MG63 (cell line): Measurements from ENCODE around the gene KRTAP5-8. TPM values are rescaled to one million over a fixed set of nuclear protein-coding genes. Genes with fewer than 3 reads are reported as not detected.
"Not testable (repeated sequence)": the region's sequence is repeated elsewhere in the genome, so short reads cannot be mapped to it uniquely, and the experiment has no call there.

ENCODE experiments used
- DNase-seq: peaks from one replicate; pipeline ENCODE4 v3.0.0-alpha.2; 2020
- H3K27me3 ChIP-seq: fragments of 250-450 bp; sonication (Bioruptor Pico); 2 replicates; pipeline ENCODE4 v1.5.1; 2020; ENCODE audit warnings: mild to moderate bottlenecking, moderate library complexity
- H3K36me3 ChIP-seq: fragments of 250-450 bp; sonication (Bioruptor Pico); 2 replicates; pipeline ENCODE4 v1.5.1; 2020; ENCODE audit warnings: mild to moderate bottlenecking, moderate library complexity
- H3K4me3 ChIP-seq: fragments of 250-450 bp; sonication (Bioruptor Pico); 2 replicates; pipeline ENCODE4 v1.5.1; 2020; ENCODE audit warnings: mild to moderate bottlenecking, moderate library complexity
- H3K9me3 ChIP-seq: fragments of 250-450 bp; sonication (Bioruptor Pico); 2 replicates; pipeline ENCODE4 v1.5.1; 2020; ENCODE audit warnings: mild to moderate bottlenecking, moderate library complexity
- total RNA-seq: library from RNA; depleted of rRNA; stranded (reverse); fragments of >200 nt; shearing (Covaris generic); gene quantifications from 2 replicates; pipeline ENCODE4 v1.2.3, GENCODE V29; 2014; ENCODE audit warnings: low replicate concordance

The KRTAP5-8 gene
- total RNA-seq, 1 experiment from 2014 or later = not detected

DNA sequence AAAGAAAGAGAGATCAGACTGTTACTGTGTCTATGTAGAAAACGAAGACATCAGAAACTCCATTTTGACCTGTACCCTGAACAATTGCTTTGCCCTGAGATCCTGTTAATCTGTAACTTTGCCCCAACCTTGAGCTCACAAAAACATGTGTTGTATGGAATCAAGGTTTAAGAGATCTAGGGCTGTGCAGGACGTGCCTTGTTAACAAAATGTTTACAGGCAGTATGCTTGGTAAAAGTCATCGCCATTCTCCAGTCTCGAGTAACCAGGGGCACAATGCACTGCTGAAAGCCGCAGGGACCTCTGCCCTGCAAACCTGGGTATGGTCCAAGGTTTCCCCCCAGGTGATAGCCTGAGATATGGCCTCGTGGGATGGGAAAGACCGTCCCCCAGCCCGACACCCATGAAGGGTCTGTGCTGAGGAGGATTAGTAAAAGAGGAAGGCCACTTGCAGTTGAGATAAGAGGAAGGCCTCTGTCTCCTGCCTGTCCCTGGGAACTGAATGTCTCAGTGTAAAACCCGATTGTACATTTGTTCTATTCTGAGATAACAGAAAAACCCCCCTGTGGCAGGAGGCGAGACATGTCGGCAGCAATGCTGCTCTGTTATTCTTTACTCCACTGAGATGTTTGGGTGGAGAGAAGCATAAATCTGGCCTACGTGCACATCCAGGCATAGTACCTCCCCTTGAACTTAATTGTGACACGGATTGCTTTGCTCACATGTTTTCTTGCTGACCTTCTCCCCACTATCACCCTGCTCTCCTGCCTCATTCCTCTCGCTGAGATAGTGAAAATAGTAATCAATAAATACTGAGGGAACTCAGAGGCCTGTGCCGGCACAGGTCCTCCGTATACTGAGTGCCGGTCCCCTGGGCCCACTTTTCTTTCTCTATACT is 2.9 kb upstream of the KRTAP5-8 start:
- H3K9me3 ChIP-seq, DNase-seq, H3K27me3 ChIP-seq, H3K36me3 ChIP-seq, H3K4me3 ChIP-seq: not testable (repeated sequence)

DNA sequence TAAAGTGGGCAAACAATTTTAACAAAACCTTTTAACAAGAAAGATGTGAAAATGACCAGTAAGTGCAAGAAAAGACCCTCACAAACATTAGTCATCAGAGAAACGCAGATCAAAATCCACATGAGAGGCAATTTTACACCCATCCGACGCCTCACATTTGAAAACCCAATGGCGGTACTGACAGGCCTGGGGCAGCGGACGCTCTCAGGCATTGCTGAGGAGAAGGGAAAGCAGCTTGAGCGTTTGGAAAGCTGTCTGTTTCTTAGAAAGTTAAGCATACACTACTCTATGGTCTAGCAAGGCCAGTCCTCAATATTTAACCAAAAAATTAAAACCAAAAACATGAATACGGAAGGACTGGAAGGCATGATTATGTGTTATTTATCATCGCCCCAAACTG is 2.0 kb upstream of the KRTAP5-8 start:
- DNase-seq = no peak
- Histone ChIP-seq H3K36me3 (no peaks in the 10 kb centered on the region), H3K4me3 (no peak overlapping the region), H3K9me3 (no peaks in the 10 kb centered on the region), H3K27me3 (no peaks in the 10 kb centered on the region)

DNA sequence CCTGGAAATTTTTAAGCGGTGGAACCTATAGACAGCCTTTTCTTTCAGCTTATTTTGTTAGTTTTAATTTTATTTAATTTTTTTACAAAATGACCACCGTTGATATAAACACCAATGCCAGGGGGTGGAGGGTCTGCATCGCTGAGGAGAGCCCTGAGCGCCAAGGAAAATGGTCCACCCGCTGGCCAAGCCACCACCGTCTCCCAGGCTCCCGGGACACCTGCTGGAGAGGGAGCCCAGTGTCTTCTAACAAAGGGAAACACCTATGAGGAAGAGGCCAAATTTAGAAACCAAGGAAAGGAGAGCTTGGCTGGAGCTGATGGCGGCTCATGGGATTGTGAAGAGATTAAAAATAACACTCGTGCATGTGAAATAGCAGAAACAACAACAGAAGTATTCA is 288 bp upstream of the KRTAP5-8 start:
- Histone ChIP-seq H3K36me3 (no peaks in the 10 kb centered on the region), H3K9me3 (no peaks in the 10 kb centered on the region), H3K4me3 (no peak overlapping the region), H3K27me3 (no peaks in the 10 kb centered on the region)
- no peak for DNase-seq

DNA sequence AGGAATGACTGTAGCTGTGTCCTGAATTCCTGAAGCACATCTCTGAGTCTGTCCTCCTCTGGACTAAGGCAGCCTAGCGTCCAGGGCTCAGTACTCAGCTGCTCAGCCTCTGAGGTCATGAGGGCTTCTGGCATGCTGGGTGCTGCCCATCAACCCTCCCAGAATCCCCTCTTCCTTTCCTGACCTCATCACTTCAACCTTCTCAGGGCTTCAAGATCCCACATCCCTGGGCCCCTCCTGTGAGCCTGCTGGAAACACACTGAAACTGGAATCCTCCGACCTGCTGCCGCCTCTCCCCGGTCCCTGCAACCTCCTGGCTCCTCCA is 803 bp downstream of the KRTAP5-8 start:
- no peak overlapping the region for H3K4me3 ChIP-seq
- no peaks in the 10 kb centered on the region for H3K27me3 ChIP-seq
- H3K36me3 ChIP-seq = no peaks in the 10 kb centered on the region
- H3K9me3 ChIP-seq = no peaks in the 10 kb centered on the region
- DNase-seq = no peak

GRCh38 chr11:71539017-71539416 is 1.2 kb downstream of the KRTAP5-8 start:
- DNase-seq = no peak
- no peaks in the 10 kb centered on the region for H3K27me3 ChIP-seq
- no peaks in the 10 kb centered on the region for H3K36me3 ChIP-seq
- no peak overlapping the region for H3K4me3 ChIP-seq
- H3K9me3 ChIP-seq = no peaks in the 10 kb centered on the region

DNA sequence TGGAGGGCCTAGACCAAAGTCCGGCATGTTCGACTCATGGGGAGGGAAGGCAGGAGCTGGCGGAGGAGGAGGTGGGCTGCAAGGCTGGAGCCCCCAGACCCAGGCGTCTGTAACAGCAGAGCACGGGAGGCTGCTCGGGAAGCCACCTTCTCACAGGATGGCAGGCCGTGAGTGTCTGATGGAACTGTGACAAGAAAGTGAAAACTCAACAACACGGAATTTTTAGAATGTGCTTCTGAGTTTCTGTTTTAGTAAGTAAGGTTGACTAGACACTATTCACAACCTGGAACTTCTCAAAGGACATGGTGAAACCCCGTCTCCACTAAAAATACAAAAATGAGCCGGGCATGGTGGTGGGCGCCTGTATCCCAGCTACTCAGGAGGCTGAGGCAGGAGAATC is 2.1 kb downstream of the KRTAP5-8 start:
- H3K4me3 ChIP-seq, H3K36me3 ChIP-seq, H3K9me3 ChIP-seq, DNase-seq, H3K27me3 ChIP-seq: not testable (repeated sequence)

DNA sequence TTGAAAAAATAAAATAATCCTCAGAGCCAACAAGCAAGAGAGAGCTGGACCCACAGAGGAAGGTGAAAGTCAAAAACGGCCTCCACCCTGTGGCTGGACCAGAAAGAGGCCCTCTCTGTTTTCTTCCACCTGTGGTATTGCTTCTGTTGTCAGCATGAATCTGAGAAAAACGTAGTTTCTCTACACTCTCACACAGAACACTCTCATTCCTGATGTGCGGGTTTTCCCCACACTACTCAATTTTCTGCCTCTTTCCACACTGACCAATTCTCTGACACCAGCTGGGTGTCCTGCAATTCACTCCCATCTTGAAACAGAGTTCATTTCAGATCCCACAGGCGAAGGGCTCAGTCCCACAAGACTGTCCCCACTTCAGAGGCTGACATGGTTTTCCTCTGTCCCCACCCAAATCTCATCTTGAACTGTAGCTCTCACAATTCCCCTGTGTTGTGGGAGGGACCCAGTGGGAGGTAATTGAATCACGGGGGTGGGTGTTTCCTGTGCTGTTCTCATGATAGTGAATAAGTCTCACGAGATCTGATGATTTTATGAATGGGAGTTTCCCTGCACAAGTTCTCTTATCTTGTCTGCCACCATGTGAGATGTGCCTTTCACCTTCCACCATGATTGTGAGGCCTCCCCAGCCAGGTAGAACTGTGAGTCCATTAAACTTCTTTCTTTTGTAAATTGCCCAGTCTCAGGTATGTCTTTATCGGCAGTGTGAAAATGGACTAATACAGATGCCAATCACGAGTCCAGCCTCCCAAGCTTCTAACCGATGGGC is 2.9 kb downstream of the KRTAP5-8 start:
- not testable (repeated sequence) for H3K36me3 ChIP-seq, H3K4me3 ChIP-seq, H3K27me3 ChIP-seq, H3K9me3 ChIP-seq, DNase-seq

GRCh38 chr11:71542382-71542781 is 4.6 kb downstream of the KRTAP5-8 start:
- DNase-seq = no peak
- Histone ChIP-seq H3K36me3 (no peaks in the 10 kb centered on the region), H3K27me3 (no peaks in the 10 kb centered on the region), H3K4me3 (no peak overlapping the region), H3K9me3 (no peaks in the 10 kb centered on the region)

DNA sequence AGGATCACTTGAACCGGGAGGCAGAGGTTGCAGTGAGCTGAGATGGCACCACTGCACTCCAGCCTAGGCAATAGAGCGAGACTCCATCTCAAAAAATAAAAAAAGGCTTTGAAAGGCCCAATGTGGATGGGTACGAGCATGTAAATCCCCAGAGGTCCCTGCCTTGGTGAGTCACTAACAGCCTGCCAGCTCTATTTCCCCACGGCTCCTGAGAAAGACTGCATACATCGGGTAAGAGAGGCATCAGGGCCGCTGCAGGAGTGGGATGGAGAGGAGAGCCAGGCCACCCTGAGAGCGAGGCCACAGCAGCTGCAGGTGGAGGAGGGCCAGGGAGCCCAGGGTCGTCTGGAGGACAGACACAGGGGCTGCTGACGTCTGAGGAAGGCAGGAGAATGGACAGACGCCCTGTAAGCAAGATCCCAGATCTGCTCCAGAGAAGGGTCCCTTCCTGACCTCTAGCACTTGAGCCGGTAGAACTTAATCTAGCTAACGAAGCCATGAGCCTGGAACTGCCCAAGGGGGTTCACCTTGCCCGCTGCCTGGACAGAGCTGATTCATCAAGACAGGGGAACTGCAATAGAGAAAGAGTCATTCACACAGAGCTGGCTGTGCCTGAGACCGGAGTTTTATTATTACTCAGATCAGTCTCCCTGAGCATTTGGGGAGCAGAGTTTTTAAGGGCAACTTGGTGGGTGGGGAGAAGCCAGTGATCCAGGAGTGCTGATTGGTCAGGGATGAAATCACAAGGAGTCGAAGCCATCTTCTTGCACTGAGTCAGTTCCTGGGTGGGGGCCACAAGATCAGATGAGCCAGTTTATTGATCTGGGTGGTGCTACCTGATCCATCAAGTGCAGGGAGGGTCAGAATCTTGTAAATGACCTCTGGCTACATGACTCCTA is 5.3 kb downstream of the KRTAP5-8 start:
- Histone ChIP-seq H3K9me3 (no peaks in the 10 kb centered on the region), H3K27me3 (no peaks in the 10 kb centered on the region), H3K4me3 (no peak overlapping the region), H3K36me3 (no peaks in the 10 kb centered on the region)
- DNase-seq = no peak

- H3K36me3 ChIP-seq = no peaks in the 10 kb centered on the region
- H3K4me3 ChIP-seq = no peak overlapping the region
- no peaks in the 10 kb centered on the region for H3K9me3 ChIP-seq
- DNase-seq = no peak
- H3K27me3 ChIP-seq = no peaks in the 10 kb centered on the region
These were observed 6.0 kb downstream of the KRTAP5-8 start for GRCh38 chr11:71543866-71544265.

DNA sequence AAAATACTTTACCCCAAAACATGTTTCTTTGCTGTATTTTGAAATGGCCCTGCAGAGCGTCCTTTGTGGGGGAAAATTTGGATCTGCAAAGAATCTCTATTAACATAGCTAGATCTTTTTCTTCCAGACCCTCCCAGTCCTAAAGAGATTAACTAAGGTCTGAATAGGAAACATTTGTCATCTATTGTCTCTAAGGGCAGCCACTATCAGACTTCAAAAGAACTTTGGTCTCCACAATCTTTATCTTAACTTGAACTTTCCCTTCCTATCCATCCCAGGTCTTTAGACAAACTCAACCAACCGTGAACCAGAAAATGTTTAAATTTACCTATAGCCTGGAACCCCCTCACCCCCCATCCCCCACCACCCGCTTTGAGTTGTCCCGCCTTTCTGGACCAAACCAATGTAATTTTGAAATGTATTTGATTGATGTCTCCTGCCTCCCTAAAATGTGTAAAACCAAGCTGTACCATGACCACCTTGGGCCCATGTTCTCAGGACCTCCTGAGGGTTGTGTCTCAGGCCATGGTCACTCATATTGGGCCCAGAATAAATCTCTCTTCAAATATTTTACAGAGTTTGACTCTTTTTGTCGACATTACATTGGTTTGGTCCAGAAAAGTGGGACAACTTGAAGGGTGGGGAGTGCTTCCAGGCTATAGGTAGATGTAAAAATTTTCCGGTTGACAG is 6.8 kb downstream of the KRTAP5-8 start:
- Histone ChIP-seq H3K9me3 (no peaks in the 10 kb centered on the region), H3K36me3 (no peaks in the 10 kb centered on the region)
- no peak for DNase-seq

GRCh38 chr11:71545405-71545966 is 7.7 kb downstream of the KRTAP5-8 start:
- H3K36me3 ChIP-seq = no peaks in the 10 kb centered on the region
- DNase-seq = no peak
- no peak overlapping the region for H3K4me3 ChIP-seq
- no peaks in the 10 kb centered on the region for H3K27me3 ChIP-seq
- no peaks in the 10 kb centered on the region for H3K9me3 ChIP-seq

More for the DNA sequence above, 6.8 kb downstream of the KRTAP5-8 start:
- H3K27me3 ChIP-seq = no peaks in the 10 kb centered on the region
- no peak overlapping the region for H3K4me3 ChIP-seq

GRCh38 chr11:71548120-71548519 is 10.3 kb downstream of the KRTAP5-8 start, which contains the start of gene KRTAP5-9:
KRTAP5-9 (plus strand) TSS chr11:71548420; CDS start chr11:71548658, 238 bp downstream.
- no peaks in the 10 kb centered on the region for H3K27me3 ChIP-seq
- no peak for DNase-seq
- no peak within 1 kb of the TSS for H3K4me3 ChIP-seq
- no peaks in the 10 kb centered on the region for H3K9me3 ChIP-seq
- no peaks in the 10 kb centered on the region for H3K36me3 ChIP-seq

- Histone ChIP-seq H3K9me3 (no peaks in the 10 kb centered on the region), H3K4me3 (no peak overlapping the region), H3K36me3 (no peaks in the 10 kb centered on the region), H3K27me3 (no peaks in the 10 kb centered on the region)
- DNase-seq = no peak
These were observed 10.9 kb downstream of the KRTAP5-8 start for GRCh38 chr11:71548716-71549151.

GRCh38 chr11:71551711-71552110 is 13.9 kb downstream of the KRTAP5-8 start:
- Histone ChIP-seq H3K9me3 (no peaks in the 10 kb centered on the region), H3K36me3 (no peaks in the 10 kb centered on the region), H3K4me3 (no peak overlapping the region), H3K27me3 (no peaks in the 10 kb centered on the region)
- no peak for DNase-seq

DNA sequence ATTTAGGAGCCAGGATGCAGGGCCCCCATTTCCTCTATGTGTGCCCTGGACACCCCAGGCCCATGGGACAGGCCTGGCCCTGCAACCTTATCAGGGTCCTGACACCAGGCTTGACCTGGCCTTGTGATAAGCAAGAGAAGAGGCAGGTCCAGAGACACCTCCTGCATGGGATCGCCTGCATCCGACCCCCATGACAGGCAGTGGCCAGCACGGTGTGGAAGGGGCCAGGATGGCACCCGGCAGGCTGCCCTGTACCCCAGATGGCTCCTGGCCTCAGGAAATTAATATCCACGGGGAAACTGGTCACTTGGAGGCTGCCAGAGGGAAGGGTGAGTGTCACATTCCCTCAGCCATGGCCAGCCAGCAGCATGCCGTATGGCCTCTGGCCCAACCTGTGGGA is 17.2 kb downstream of the KRTAP5-8 start:
- DNase-seq = no peak

More for the DNA sequence above, 17.2 kb downstream of the KRTAP5-8 start:
- H3K9me3 ChIP-seq = no peaks in the 10 kb centered on the region
- H3K27me3 ChIP-seq = no peaks in the 10 kb centered on the region
- H3K36me3 ChIP-seq = no peaks in the 10 kb centered on the region
- H3K4me3 ChIP-seq = no peak overlapping the region
